Fibroblast of skin of right quadriceps (primary cell): ENCODE results near the gene AGMO.
"Not testable (repeated sequence)": the region's sequence is repeated elsewhere in the genome, so short reads cannot be mapped to it uniquely, and the experiment has no call there.

Experiments used
- DNase-seq: peaks from one replicate; pipeline ENCODE4 v3.0.0-alpha.2; 2013

Gene AGMO

DNA sequence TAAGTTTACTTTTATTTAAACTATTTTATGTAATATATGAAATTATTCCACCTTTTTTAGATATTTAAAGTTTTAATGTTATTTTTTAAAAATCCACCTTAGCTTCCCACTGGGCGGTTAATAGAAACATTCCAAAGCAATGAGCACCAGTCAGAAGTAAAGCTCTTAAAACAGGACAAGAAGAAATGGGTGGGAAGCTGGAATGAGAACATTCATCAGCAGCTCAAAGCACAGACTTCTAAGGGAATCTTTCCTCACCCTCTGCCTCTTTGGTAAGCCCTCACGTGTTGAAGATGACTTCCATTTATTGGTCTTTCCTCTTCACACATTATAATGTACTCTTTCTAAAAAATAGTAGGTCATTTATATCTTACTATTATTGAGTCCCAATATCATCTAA lies 3.1 kb downstream of the AGMO start:
- peak; percentile 33 for DNase-seq

- DNase-seq = no peak
These were observed 4.1 kb downstream of the AGMO start for GRCh38 chr7:15557686-15558085.

GRCh38 chr7:15557186-15557585 lies 4.6 kb downstream of the AGMO start:
- no peak for DNase-seq

- DNase-seq = no peak
These were observed 5.3 kb downstream of the AGMO start for GRCh38 chr7:15556339-15557105.

DNA sequence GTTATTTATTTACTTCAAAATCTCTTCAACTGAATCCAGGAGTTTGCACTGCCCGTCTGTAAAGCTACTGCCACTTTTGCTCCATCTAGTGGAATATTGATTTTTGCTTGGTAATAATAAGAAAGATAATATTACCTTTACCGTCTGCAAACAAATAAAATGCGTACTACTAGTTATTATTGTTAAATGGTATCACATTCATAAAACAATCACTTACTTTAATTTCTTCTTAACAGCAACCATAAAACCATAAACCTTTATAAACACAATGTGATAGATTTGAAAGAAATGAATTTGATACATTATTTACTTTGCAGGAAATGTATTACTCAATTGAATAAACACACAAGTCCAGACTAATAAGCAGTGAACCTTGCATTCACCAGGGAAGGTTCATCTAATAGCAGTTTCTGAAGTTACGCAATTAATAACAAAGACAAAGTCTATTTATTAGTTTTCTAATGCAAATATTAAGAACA lies 6.4 kb downstream of the AGMO start:
- DNase-seq = peak; percentile 30

DNA sequence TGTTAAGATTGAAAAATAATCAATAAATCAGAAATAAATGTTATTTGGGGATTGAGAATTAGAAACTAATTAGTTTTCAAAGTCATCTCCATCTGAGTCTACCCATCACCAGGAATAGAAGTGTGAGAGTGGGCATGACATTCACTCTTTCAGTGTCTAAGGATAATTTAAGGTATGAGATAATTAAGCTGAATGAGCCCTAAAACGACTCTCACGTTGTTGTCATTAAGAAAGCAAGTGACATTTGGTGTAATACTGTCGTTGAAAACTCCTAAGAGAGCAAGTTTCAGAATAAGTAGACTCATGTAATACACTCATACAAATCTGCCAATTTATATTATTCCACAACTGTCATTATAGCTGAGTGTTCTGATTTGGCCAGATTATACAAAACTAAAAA lies 7.1 kb downstream of the AGMO start:
- no peak for DNase-seq

DNA sequence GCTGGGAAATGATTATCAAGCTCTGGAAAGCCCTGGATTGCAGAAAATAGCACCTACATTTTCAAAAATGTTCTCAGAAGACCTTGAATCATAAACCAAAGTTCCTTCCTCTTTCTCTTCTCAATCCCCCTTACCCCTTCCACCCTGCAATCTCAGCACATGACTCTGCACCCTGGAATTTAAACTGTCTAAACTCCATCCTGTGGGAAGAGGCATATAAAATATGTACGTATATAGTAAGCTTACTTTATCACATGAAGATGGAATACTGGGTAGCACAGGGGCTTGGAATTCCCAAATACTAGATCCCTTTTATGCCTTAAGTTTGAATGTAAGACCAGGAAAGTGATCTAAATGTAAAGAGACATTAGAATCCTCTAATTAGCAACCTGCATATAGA lies 7.7 kb downstream of the AGMO start:
- peak; percentile 79 for DNase-seq

DNA sequence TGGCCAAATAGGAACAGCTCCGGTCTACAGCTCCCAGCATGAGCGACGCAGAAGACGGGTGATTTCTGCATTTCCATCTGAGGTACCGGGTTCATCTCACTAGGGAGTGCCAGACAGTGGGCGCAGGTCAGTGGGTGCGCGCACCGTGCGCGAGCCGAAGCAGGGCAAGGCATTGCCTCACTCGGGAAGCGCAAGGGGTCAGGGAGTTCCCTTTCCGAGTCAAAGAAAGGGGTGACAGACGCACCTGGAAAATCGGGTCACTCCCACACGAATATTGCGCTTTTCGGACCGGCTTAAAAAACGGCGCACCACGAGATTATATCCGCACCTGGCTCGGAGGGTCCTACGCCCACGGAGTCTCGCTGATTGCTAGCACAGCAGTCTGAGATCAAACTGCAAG lies 14.5 kb downstream of the AGMO start:
- DNase-seq = not testable (repeated sequence)

- no peak for DNase-seq
These were observed 15.5 kb downstream of the AGMO start for GRCh38 chr7:15546272-15546792.

- no peak for DNase-seq
These were observed 17.8 kb downstream of the AGMO start for GRCh38 chr7:15544050-15544449.

DNA sequence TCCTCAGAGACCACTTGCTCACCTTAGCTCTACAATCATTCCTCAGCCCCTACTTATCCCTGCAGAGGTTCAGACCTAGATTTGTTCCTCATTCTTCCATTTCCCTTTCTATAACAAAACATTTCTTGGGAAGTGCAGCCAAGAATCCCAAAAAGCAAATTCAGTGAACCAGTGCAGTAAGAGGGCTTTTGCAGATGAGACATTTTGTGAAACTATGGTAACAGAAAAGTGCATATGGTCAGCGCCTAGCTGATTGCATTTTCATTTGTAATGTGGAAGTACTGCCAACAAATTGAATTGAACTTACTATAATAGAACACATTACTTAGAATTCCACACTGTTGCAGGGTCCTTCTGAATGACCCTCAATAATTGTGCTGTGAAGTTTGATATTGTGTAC lies 18.6 kb downstream of the AGMO start:
- DNase-seq = no peak

DNA sequence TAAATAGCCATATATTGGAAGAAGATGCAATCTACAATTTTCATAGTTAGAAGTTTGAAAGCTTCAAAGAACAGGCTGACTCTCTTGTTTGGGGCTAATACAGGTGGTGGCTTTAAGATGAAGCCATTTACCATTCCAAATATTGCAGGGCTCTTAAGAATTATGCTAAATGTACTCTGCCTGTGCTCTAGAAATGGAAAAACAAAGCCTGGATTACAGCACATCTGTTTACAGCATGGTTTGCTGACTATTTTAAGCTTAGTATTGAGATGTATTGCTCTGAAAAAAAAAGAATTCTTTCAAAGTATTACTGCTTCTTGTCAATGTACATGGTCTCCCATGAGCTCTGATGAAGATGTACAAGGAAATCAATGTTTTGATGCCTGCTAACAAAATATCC lies 34.2 kb downstream of the AGMO start:
- DNase-seq = no peak

DNA sequence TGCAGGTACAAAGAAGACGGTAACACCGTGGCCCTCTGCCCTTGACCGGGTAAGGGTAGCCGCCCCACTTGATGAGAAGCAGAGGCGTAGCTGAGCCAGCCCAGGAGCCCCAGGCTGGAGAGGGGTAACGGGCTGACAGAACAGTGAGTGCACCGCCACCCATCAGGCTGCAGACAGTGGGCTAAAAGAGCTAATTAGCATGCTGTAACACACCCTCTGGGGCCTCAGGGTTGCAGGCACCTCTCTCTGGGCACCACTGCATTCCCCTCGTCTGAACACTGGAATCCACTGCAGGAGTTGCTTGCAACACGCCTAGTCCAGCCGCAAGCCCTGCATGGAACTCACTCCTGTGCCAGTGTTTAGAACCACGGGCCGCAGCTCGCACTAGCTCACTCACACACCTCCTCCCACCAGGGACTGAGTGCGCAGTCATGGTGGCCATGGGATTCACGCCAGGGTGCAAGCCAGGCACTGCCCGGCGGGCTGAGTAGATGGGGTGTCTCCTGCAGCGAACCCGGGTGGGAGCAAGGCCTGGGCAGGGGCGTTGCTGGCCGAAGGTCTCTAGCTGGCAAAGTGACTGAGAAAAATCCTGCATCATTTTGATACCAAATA lies 36.1 kb downstream of the AGMO start:
- DNase-seq = no peak

DNA sequence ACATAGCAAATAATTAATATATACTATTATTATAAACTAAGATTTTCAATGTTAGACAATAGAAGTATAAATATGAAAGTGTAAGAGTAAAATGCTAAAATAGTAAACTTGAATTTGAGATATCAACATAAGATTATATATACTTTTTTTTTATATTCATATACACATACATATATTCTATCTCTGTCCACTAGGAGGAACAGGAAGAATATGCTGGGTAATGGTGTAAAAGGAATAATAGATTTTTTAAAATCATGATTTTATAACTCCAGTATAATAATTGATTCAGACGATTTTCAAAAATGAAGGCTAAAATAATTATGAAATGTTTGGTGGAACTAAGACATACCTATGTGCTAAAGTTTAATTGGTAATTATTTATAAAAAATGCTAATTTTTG lies 37.7 kb downstream of the AGMO start:
- no peak for DNase-seq

- not testable (repeated sequence) for DNase-seq
These were observed 44.0 kb downstream of the AGMO start for GRCh38 chr7:15517865-15518264.

- peak; percentile 62 for DNase-seq
These were observed 46.6 kb downstream of the AGMO start for GRCh38 chr7:15515252-15515651.

DNA sequence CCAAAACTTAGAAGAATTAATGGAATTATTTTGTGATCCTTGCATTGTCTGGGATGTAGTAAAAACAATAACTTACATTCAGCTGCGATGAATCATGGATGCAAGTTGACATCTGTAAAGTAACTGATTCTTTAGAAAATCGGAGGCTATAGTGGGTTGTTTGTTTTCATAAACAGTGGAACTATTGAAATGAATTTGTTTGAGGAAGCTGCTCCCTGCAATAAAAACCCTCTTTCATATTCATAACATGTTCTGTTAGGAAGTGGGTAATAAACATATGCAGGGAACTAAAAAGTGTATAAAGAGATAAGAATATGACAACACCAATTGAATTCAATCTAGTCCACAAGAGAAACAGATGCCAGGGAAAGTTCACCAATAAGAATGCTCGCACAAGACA lies 53.6 kb downstream of the AGMO start:
- peak; percentile 31 for DNase-seq

DNA sequence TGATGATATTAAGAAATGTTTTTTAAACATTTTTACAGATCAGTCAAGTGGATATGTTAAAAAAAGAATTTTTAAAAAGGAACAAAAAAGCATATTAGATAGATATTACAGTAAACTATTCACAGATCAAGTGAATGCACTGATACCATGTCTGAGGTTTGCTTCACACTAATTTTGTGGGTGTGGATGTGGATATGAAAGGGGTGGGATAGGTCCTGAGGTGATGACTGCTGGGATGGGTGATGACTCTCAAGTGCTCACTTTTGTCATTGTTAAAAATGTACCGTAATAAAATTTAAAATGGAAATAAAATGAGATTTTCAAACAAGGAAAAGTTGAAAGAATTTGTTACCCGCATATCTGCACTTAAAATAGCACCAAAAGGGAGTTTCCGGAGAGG lies 54.1 kb downstream of the AGMO start:
- no peak for DNase-seq

GRCh38 chr7:15507171-15507570 lies 54.6 kb downstream of the AGMO start:
- DNase-seq = no peak

DNA sequence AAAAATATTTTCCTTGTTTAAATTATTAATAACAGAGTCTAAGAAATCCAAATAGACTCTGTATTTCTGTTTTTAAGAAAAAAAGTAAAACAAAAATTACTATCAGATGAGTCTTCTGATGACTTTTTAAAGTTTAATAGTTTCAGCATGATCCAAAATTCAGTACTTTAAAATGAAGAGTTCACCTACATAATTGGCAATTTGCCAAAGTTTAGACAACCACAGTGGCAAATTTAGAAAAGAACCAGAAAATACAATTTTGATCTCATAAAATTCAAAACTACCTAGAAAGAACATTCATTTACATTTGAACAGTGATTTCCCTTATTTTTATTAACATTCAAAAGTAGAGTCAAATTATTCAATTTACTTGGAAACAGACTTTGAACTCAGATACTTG lies 56.1 kb downstream of the AGMO start:
- DNase-seq = no peak

DNA sequence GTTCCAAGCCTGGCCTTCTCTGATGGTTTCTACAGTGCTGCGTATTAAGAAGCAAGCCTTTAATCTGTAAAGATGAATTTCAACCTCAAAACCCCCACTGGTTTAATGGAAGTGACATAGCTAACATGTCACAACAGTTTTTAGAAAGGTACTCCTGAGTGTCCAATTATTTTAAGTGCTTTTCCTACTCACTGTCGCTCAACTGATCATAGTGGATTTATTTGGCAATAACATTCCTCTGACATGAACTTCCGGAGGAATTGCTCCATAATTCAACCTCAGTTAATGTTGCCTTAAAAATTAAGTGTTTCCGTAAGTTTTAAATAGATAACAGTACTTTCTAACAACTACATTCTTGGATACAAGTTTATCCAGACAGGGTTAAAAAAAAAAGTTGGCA lies 57.5 kb downstream of the AGMO start:
- DNase-seq = no peak

DNA sequence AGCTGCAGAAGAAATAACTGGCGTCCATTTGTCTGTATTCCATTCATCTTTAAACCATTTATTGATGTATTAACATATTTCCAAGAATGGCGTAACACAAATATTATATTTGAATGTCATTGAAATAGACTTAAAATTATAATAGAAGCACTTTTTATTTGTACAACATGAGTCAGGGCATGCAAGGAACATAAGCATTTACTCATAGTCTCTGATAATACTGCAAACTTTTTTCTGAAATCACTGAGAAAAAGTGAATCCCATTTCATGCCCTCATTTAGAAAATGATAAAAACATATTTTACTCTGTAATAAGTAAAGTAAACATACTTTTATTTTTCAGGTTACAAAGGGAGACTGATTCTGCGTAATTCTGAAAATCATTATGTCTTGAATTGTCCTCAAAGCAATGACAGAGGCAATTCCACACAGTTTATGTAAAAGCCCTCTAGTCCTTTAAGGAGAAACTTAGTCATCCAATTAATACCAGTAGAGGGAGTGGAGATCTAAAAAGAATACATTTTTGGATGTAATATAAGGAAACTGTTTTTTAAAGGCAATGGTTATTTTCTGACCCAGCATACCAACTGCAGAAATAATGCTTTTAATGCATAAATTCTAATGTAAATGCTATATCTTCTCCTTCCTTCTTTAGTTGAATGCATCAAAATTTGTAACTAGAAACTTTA lies 58.1 kb downstream of the AGMO start:
- DNase-seq = peak; percentile 23

DNA sequence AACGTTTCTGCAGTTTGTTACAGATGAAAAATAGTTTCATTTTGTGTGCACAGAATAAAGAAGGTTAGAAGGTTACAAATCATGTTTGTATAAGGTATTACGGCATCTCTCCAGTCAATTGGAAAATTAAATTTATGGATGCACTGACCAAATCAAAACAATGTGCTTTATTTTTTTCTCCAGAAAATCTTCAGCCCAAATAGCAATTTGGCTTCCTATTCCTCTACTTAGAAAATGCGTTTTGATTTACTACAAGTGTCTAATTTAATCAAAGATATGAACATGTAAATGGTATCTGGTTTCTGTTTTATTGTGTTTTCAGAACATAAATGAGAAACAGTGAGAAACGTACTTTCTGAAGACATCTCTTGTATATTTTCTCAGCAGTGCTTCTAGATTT lies 63.4 kb downstream of the AGMO start:
- DNase-seq = no peak

DNA sequence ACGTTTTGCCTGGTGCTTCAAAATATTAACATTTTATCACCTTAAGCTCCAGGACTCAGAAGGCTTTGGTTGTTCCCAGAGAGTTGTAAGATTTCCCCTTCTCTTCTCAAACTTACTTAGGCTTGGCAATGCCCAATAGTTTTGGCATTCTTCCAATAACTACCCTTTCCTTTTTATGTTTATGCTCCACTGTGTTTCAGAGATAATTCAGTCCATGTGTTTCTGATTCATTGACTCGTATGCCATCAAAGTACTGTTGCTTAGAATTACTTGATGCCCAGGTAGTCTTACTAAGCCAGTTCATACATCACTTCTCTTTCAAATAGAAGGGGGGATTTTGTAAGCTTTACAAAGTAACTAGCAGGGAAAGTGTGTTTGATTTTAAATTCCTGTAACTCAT lies 66.6 kb downstream of the AGMO start:
- DNase-seq = no peak
